ENCODE data around the gene DNAJB6. TPM values are rescaled to one million over a fixed set of nuclear protein-coding genes. Genes with fewer than 3 reads are reported as not detected.

The DNAJB6 gene
- total and polyA plus RNA-seq, 2 of the 4 experiments (the other 2 are of a cell fraction), result 93.4 to 165 TPM

GRCh38 chr7:157431951-157432540, 95.2 kb downstream of the DNAJB6 start:
- in situ Hi-C loops (cut with MboI; ENCODE audit: low sequenced_read_pairs), result no loop called here
- no peaks in the 10 kb centered on the region for H4K20me1 ChIP-seq (ENCODE audit: insufficient read depth, low read length)
- H3K9ac ChIP-seq (ENCODE audit: low read depth, low read length), result no peak overlapping the region
- 82% methylated on average over 2 of the region's 22 CpGs; no CpG with 5 or more reads in 1 of the 2 experiments for WGBS, 2 experiments (ENCODE audit: extremely low coverage in 2 of 2, insufficient read length in 1 of 2)
- intact Hi-C loops (cut with micrococcal nuclease), result loop anchor here (2.0 kb wide), 1 partner anchor 1545 kb away; no protein-coding TSS in a partner anchor
- H3K9me1 ChIP-seq (ENCODE audit: insufficient read depth, low read length), result peaks cover 7% of the 10 kb centered on the region; the same call in 1 of the 2 replicates
- no peak for ATAC-seq (ENCODE audit: low read depth)
- dilution Hi-C loops (cut with HindIII; ENCODE audit: low sequenced_read_pairs, unreplicated experiment), result no loop called here
- peak overlapping the region; percentile 5 for H2AK9ac ChIP-seq (replicated peaks; ENCODE audit: low read depth, low read length, poor library complexity)
- H3K23ac ChIP-seq (ENCODE audit: low read depth, low read length), result no peak overlapping the region
- DNase-seq, result no peak
- H3K56ac ChIP-seq (ENCODE audit: extremely low read depth, insufficient read depth, low read length), result no peak overlapping the region
- TF ChIP-seq SMC3 (IDR thresholded peaks at IDR 0.05; ENCODE audit: low read depth, low read length), result no peak
- TF ChIP-seq RAD21 (IDR thresholded peaks at IDR 0.05; ENCODE audit: low read length), result no peak
- no peak for TF ChIP-seq MXI1 (IDR thresholded peaks at IDR 0.05; ENCODE audit: borderline replicate concordance, low read depth, low read length)
- H3K27ac ChIP-seq (ENCODE audit: insufficient read depth, low read length), result no peak overlapping the region
- no peak overlapping the region for H2BK5ac ChIP-seq (ENCODE audit: low read depth, low read length, poor library complexity, severe bottlenecking)
- no peak overlapping the region; the same call in 1 of the 2 replicates for H4K91ac ChIP-seq (ENCODE audit: insufficient read depth, low read depth, low read length)
- no peak overlapping the region for H2BK15ac ChIP-seq (ENCODE audit: low read depth, low read length)
- no peaks in the 10 kb centered on the region for H3K36me3 ChIP-seq (ENCODE audit: control insufficient read depth, insufficient read depth, low read length)
- no peaks in the 10 kb centered on the region for H3K27me3 ChIP-seq (ENCODE audit: control insufficient read depth, insufficient read depth, low read length)
- CTCF ChIA-PET, result interaction anchor here (0.6 to 1.2 kb wide), 4 partner anchors 11 to 652 kb away, joined by 3 to 4 read pairs (median 3); no protein-coding TSS in a partner anchor
- H3K4me2 ChIP-seq (ENCODE audit: low read depth, low read length), result peak overlapping the region; percentile 80; the same call in 1 of the 2 replicates
- H4K5ac ChIP-seq (ENCODE audit: low read depth, low read length), result no peak overlapping the region
- 0 out of 2 replicates have a peak overlapping the region, but pooled peaks have one; percentile 36 for H2BK120ac ChIP-seq (ENCODE audit: low read depth, low read length)
- H3K18ac ChIP-seq (ENCODE audit: low read depth, low read length), result no peak overlapping the region
- POLR2A ChIA-PET (ENCODE audit: unreplicated experiment), result no interaction called here
- H3K4me3 ChIP-seq (ENCODE audit: insufficient read depth, low read depth, low read length), result no peak overlapping the region
- no TSS peak for BruUV-seq (replicated peaks)
- H2AFZ ChIP-seq (replicated peaks; ENCODE audit: low read length, poor library complexity), result peak overlapping the region; percentile 90
- H3K14ac ChIP-seq (replicated peaks; ENCODE audit: low read depth, low read length), result no peak overlapping the region
- H3K4ac ChIP-seq (ENCODE audit: low read depth, low read length), result 0 out of 2 replicates have a peak overlapping the region, but pooled peaks have one; percentile 21
- no peaks in the 10 kb centered on the region for H3K9me3 ChIP-seq (ENCODE audit: control insufficient read depth, insufficient read depth, low read length)
- no peak overlapping the region for H2BK20ac ChIP-seq (ENCODE audit: low read depth, low read length)
- H3K79me1 ChIP-seq (ENCODE audit: low read depth in 1 of 2, low read length in 2 of 2), result no peaks in the 10 kb centered on the region
- H3K4me1 ChIP-seq (ENCODE audit: control insufficient read depth, insufficient read depth, low read length), result peaks cover 4% of the 10 kb centered on the region; the same call in 1 of the 2 replicates
- peak overlapping the region; percentile 35; the same call in 1 of the 2 replicates for H2AK5ac ChIP-seq (ENCODE audit: low read depth, low read length)
- peak overlapping the region in 1 of 2 experiments; percentile 58; a peak in 2 of 4 replicates for H4K8ac ChIP-seq (ENCODE audit: low read depth in 2 of 2, low read length in 2 of 2)

All from IMR-90 (cell line).